Keratinocyte (primary cell): ENCODE measurements around the gene CACNA1H. TPM values are rescaled to one million over a fixed set of nuclear protein-coding genes. Genes with fewer than 3 reads are reported as not detected.

ENCODE experiments used
- DNase-seq: peaks from one replicate; pipeline ENCODE4 v3.0.0-alpha.2; 2011; ENCODE audit warnings: low read depth, missing footprints, low spot score
- FAIRE-seq: peaks from 2 replicates; lab custom pipeline; 2011; peaks lifted over from hg19 to GRCh38; lab: Jason Lieb, UNC
- H2AFZ ChIP-seq: 2 replicates; pipeline ENCODE4 v1.6.0; 2012; ENCODE audit warnings: low read length, control low read depth, inconsistent platforms; ENCODE audit not compliant: control insufficient read depth
- H3K27ac ChIP-seq: 2 replicates; pipeline ENCODE4 v1.5.1; 2011; ENCODE audit warnings: low read length; ENCODE audit not compliant: control insufficient read depth, insufficient read depth
- H3K27me3 ChIP-seq: 3 replicates; pipeline ENCODE4 v1.6.0; 2011; ENCODE audit warnings: low read length; ENCODE audit not compliant: control insufficient read depth, insufficient read depth; ENCODE audit errors: extremely low read depth
- H3K36me3 ChIP-seq, 2 experiments: 2 replicates in 1 of 2; 3 replicates in 1 of 2; pipeline ENCODE4 v1.5.1; 2011; ENCODE audit warnings: low read length in 2 of 2, mild to moderate bottlenecking in 1 of 2; ENCODE audit not compliant: control insufficient read depth in 2 of 2, insufficient read depth in 2 of 2; ENCODE audit errors: extremely low read depth in 1 of 2
- H3K4me1 ChIP-seq: 3 replicates; pipeline ENCODE4 v1.5.1; 2011; ENCODE audit warnings: low read length; ENCODE audit not compliant: control insufficient read depth, insufficient read depth; ENCODE audit errors: extremely low read depth
- H3K4me2 ChIP-seq: 3 replicates; pipeline ENCODE4 v1.6.0; 2011; ENCODE audit warnings: low read depth, low read length; ENCODE audit not compliant: control insufficient read depth, insufficient read depth; ENCODE audit errors: extremely low read depth
- H3K4me3 ChIP-seq, 3 experiments: fragments of 200-600 bp in 1 of 3; sonication (generic) in 1 of 3; 2 replicates in 2 of 3; 3 replicates in 1 of 3; pipeline ENCODE4 v1.5.1; 2011 to 2016; ENCODE audit warnings: low read length in 3 of 3, mild to moderate bottlenecking in 3 of 3, control low read depth in 2 of 3, inconsistent platforms in 1 of 3, low read depth in 1 of 3, mixed read lengths in 1 of 3, mixed run types in 1 of 3, moderate library complexity in 1 of 3; ENCODE audit not compliant: control insufficient read depth in 2 of 3, insufficient read depth in 2 of 3; ENCODE audit errors: extremely low read depth in 1 of 3
- H3K79me2 ChIP-seq: 2 replicates; pipeline ENCODE4 v1.6.0; 2012; ENCODE audit warnings: low read length; ENCODE audit not compliant: control insufficient read depth, insufficient read depth
- H3K9ac ChIP-seq: 3 replicates; pipeline ENCODE4 v1.6.0; 2011; ENCODE audit warnings: low read length; ENCODE audit not compliant: control insufficient read depth, insufficient read depth; ENCODE audit errors: extremely low read depth
- H3K9me1 ChIP-seq: 3 replicates; pipeline ENCODE4 v1.6.0; 2011; ENCODE audit warnings: low read length; ENCODE audit not compliant: control insufficient read depth, insufficient read depth; ENCODE audit errors: extremely low read depth
- H3K9me3 ChIP-seq: 2 replicates; pipeline ENCODE4 v1.5.1; 2012; ENCODE audit warnings: low read depth, low read length; ENCODE audit not compliant: control insufficient read depth
- H4K20me1 ChIP-seq: 3 replicates; pipeline ENCODE4 v1.6.0; 2011; ENCODE audit warnings: low read length; ENCODE audit not compliant: control insufficient read depth, insufficient read depth; ENCODE audit errors: extremely low read depth
- EZH2 ChIP-seq: IDR thresholded peaks from one replicate; pipeline ENCODE4 v1.6.1; 2012; ENCODE audit warnings: inconsistent platforms, mild to moderate bottlenecking, low read length, moderate library complexity
- dilution Hi-C: fragments of 300-500 bp; cut with MboI; formaldehyde crosslinking; loops from one replicate; pipeline ENCODE4 v1.7.0; 2020; ENCODE audit warnings: low sequenced_read_pairs; ENCODE audit not compliant: extremely low pct_ligation_motif_present
- polyA plus RNA-seq, 5 experiments: library from polyadenylated mRNA; depleted of rRNA in 3 of 5; stranded (reverse) in 3 of 5; stranded (forward) in 1 of 5; unstranded in 1 of 5; fragments of >200 nt; gene quantifications; 1 replicate in 1 of 5; 2 replicates in 3 of 5; 3 replicates in 1 of 5; pipeline versions ENCODE4 v1.2.1 to v1.2.3, GENCODE V29; 2011 to 2012; ENCODE audit warnings: missing spikeins in 2 of 5, low read depth in 1 of 5, low replicate concordance in 1 of 5
- TF ChIP-seq, protein P1 (sequence below), 3 experiments: IDR thresholded peaks in 1 of 3; conservative IDR thresholded peaks in 1 of 3; optimal IDR thresholded peaks in 1 of 3; 2 replicates in 2 of 3; 3 replicates in 1 of 3; pipeline versions ENCODE3 to v1.5.1; 2011; ENCODE audit warnings: low read length in 3 of 3, mild to moderate bottlenecking in 3 of 3, moderate library complexity in 2 of 3, control low read depth in 1 of 3, inconsistent platforms in 1 of 3; ENCODE audit not compliant: insufficient read depth in 2 of 3; ENCODE audit errors: extremely low read depth in 1 of 3

CACNA1H gene
- polyA plus RNA-seq, 1 donor (not counting 4 experiments of a cell fraction or from before 2014, with no cell fraction given), result not detected

DNA sequence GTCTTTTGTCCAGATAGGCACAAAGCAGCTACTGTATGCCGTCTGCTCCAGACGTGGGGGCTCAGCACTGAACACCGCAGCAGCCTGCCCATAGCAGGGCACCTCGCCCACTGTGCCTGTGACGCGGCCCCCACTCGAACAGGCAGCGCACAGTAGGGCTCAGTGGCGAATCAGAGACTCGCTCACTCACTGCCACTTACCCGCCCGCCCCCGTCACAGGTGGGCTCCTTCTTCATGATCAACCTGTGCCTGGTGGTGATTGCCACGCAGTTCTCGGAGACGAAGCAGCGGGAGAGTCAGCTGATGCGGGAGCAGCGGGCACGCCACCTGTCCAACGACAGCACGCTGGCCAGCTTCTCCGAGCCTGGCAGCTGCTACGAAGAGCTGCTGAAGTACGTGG is 48.5 kb downstream of the CACNA1H start:
- TF ChIP-seq, protein P1, sequence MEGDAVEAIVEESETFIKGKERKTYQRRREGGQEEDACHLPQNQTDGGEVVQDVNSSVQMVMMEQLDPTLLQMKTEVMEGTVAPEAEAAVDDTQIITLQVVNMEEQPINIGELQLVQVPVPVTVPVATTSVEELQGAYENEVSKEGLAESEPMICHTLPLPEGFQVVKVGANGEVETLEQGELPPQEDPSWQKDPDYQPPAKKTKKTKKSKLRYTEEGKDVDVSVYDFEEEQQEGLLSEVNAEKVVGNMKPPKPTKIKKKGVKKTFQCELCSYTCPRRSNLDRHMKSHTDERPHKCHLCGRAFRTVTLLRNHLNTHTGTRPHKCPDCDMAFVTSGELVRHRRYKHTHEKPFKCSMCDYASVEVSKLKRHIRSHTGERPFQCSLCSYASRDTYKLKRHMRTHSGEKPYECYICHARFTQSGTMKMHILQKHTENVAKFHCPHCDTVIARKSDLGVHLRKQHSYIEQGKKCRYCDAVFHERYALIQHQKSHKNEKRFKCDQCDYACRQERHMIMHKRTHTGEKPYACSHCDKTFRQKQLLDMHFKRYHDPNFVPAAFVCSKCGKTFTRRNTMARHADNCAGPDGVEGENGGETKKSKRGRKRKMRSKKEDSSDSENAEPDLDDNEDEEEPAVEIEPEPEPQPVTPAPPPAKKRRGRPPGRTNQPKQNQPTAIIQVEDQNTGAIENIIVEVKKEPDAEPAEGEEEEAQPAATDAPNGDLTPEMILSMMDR (optimal IDR thresholded peaks at IDR 0.05 in 1 of 3, IDR thresholded peaks at IDR 0.05 in 1 of 3, conservative IDR thresholded peaks at IDR 0.05 in 1 of 3; ENCODE audit: extremely low read depth in 1 of 3, insufficient read depth in 2 of 3, low read length in 3 of 3), result no peak
- TF ChIP-seq EZH2, result no peak
- H3K4me3 ChIP-seq, result no peak overlapping the region
- no peak for FAIRE-seq
- H3K27me3 ChIP-seq, result peaks cover 23% of the 10 kb centered on the region
- H3K9ac ChIP-seq, result no peak overlapping the region
- H3K4me1 ChIP-seq, result no peaks in the 10 kb centered on the region
- no peak for DNase-seq
- H3K79me2 ChIP-seq, result no peaks in the 10 kb centered on the region
- dilution Hi-C loops, result no loop called here
- peaks cover 4% of the 10 kb centered on the region for H3K9me3 ChIP-seq
- no peaks in the 10 kb centered on the region for H4K20me1 ChIP-seq
- H3K27ac ChIP-seq, result no peak overlapping the region
- no peak overlapping the region for H3K4me2 ChIP-seq
- H3K9me1 ChIP-seq, result no peaks in the 10 kb centered on the region
- H2AFZ ChIP-seq, result no peak overlapping the region
- no peaks in the 10 kb centered on the region for H3K36me3 ChIP-seq

DNA sequence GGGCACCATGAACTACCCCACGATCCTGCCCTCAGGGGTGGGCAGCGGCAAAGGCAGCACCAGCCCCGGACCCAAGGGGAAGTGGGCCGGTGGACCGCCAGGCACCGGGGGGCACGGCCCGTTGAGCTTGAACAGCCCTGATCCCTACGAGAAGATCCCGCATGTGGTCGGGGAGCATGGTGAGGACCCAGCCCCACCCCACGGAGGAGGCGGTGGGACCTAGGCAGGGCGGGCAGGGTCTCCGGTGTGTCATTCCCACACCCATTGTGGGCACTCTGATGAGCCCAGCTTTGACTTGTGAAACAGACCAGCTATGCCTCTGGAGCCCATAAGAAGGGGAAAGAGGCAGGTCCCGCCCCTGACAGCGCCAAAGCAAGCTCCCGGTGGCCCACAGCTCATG is 49.4 kb downstream of the CACNA1H start:
- Histone ChIP-seq H3K27ac (no peak overlapping the region), H3K36me3 (no peaks in the 10 kb centered on the region), H3K79me2 (no peaks in the 10 kb centered on the region), H3K27me3 (peaks cover 23% of the 10 kb centered on the region), H3K4me2 (no peak overlapping the region), H3K9me3 (peaks cover 4% of the 10 kb centered on the region), H3K4me1 (no peaks in the 10 kb centered on the region), H3K9ac (no peak overlapping the region), H2AFZ (no peak overlapping the region), H3K9me1 (no peaks in the 10 kb centered on the region), H4K20me1 (no peaks in the 10 kb centered on the region), H3K4me3 (no peak overlapping the region)
- dilution Hi-C loops, result no loop called here
- DNase-seq (no peak), FAIRE-seq (no peak)
- TF ChIP-seq, protein P1 (optimal IDR thresholded peaks at IDR 0.05 in 1 of 3, IDR thresholded peaks at IDR 0.05 in 1 of 3, conservative IDR thresholded peaks at IDR 0.05 in 1 of 3; ENCODE audit: extremely low read depth in 1 of 3, insufficient read depth in 2 of 3, low read length in 3 of 3), result no peak
- TF ChIP-seq EZH2, result no peak
